ENCODE measurements around the gene LYPD3.

DNA sequence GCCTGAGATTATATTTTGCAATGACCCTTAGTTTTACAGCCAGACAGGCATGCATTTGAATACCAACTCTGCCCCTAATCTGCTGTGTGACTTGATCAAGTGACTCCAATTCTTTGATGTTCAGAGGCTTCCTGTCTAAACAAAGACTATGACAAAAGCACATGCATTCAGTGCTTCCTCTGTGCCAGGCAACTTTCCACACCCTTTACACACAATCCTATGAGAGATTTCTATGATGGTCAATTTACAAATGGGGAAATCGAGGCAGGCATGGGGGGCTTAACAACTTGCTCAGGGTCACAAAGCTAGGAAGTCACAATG, 3.7 kb upstream of the LYPD3 start:
- TF ChIP-seq, protein P1, sequence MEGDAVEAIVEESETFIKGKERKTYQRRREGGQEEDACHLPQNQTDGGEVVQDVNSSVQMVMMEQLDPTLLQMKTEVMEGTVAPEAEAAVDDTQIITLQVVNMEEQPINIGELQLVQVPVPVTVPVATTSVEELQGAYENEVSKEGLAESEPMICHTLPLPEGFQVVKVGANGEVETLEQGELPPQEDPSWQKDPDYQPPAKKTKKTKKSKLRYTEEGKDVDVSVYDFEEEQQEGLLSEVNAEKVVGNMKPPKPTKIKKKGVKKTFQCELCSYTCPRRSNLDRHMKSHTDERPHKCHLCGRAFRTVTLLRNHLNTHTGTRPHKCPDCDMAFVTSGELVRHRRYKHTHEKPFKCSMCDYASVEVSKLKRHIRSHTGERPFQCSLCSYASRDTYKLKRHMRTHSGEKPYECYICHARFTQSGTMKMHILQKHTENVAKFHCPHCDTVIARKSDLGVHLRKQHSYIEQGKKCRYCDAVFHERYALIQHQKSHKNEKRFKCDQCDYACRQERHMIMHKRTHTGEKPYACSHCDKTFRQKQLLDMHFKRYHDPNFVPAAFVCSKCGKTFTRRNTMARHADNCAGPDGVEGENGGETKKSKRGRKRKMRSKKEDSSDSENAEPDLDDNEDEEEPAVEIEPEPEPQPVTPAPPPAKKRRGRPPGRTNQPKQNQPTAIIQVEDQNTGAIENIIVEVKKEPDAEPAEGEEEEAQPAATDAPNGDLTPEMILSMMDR (conservative IDR thresholded peaks at IDR 0.05) = no peak
- no peak for TF ChIP-seq ZFX (IDR thresholded peaks at IDR 0.05)

Measured in C4-2B (cell line).